Activated CD4-positive, alpha-beta T cell treated with anti-CD3 and anti-CD28 coated beads, Interleukin-2, amount 10 ng/mL, durations not matched to agents 24 days and 14 days (primary cell): Measurements from ENCODE around the gene KRTAP10-3. TPM values are rescaled to one million over a fixed set of nuclear protein-coding genes. Genes with fewer than 3 reads are reported as not detected.

Source experiments
- DNase-seq: peaks from one replicate; pipeline ENCODE4 v3.0.0; 2022
- H3K27ac Mint-ChIP-seq: one replicate; pipeline ENCODE4 v1.8.0; 2022; ENCODE audit warnings: mild to moderate bottlenecking, mixed read lengths
- H3K27me3 Mint-ChIP-seq: one replicate; pipeline ENCODE4 v1.8.0; 2022; ENCODE audit warnings: mixed read lengths
- H3K36me3 Mint-ChIP-seq: one replicate; pipeline ENCODE4 v1.8.0; 2022; ENCODE audit warnings: low read depth, mild to moderate bottlenecking, mixed read lengths
- H3K4me1 Mint-ChIP-seq: one replicate; pipeline ENCODE4 v1.8.0; 2021; ENCODE audit warnings: mixed read lengths
- H3K4me3 Mint-ChIP-seq: one replicate; pipeline ENCODE4 v1.8.0; 2022; ENCODE audit warnings: mild to moderate bottlenecking, moderate library complexity, mixed read lengths
- H3K9me3 Mint-ChIP-seq: one replicate; pipeline ENCODE4 v1.8.0; 2021; ENCODE audit warnings: mixed read lengths
- intact Hi-C: fragments of 100-400 bp; cut with micrococcal nuclease; formaldehyde crosslinking; loops from one replicate; pipeline ENCODE4 v1.15.1; 2023
- total RNA-seq: library from RNA; stranded (reverse); gene quantifications from 2 replicates; pipeline ENCODE4 v1.2.3, GENCODE V29; 2022

The KRTAP10-3 gene
- total RNA-seq, 1 donor from 2014 or later, result not detected

GRCh38 chr21:44511938-44512275 is 46.7 kb downstream of the KRTAP10-3 start:
- H3K27ac Mint-ChIP-seq, result no peak overlapping the region
- DNase-seq, result no peak
- no peaks in the 10 kb centered on the region for H3K4me1 Mint-ChIP-seq
- H3K9me3 Mint-ChIP-seq, result no peaks in the 10 kb centered on the region
- no peak overlapping the region for H3K4me3 Mint-ChIP-seq
- no peaks in the 10 kb centered on the region for H3K27me3 Mint-ChIP-seq
- intact Hi-C loops, result loop anchor here (2.0 to 10.0 kb wide), 2 partner anchors 223 to 363 kb away; no protein-coding TSS in a partner anchor
- H3K36me3 Mint-ChIP-seq, result no peaks in the 10 kb centered on the region

GRCh38 chr21:44511219-44511937 is 47.2 kb downstream of the KRTAP10-3 start:
- DNase-seq, result no peak
- no peaks in the 10 kb centered on the region for H3K36me3 Mint-ChIP-seq
- H3K27me3 Mint-ChIP-seq, result no peaks in the 10 kb centered on the region
- no peaks in the 10 kb centered on the region for H3K9me3 Mint-ChIP-seq
- H3K4me1 Mint-ChIP-seq, result no peaks in the 10 kb centered on the region
- intact Hi-C loops, result loop anchor here (2.0 to 10.0 kb wide), 2 partner anchors 223 to 363 kb away; no protein-coding TSS in a partner anchor
- no peak overlapping the region for H3K27ac Mint-ChIP-seq
- H3K4me3 Mint-ChIP-seq, result peak overlapping the region; percentile 15

- intact Hi-C loops, result loop anchor here (1.0 to 10.0 kb wide), 3 partner anchors 224 to 364 kb away; no protein-coding TSS in a partner anchor
- Mint-ChIP-seq H3K36me3 (no peaks in the 10 kb centered on the region), H3K4me3 (peak overlapping the region; percentile 15), H3K4me1 (no peaks in the 10 kb centered on the region), H3K27me3 (no peaks in the 10 kb centered on the region), H3K9me3 (no peaks in the 10 kb centered on the region), H3K27ac (no peak overlapping the region)
- DNase-seq, result peak; percentile 94
Measured at GRCh38 chr21:44510508-44511218, 47.9 kb downstream of the KRTAP10-3 start.

- H3K4me1 Mint-ChIP-seq, result no peaks in the 10 kb centered on the region
- no peak overlapping the region for H3K27ac Mint-ChIP-seq
- no peaks in the 10 kb centered on the region for H3K9me3 Mint-ChIP-seq
- no peaks in the 10 kb centered on the region for H3K27me3 Mint-ChIP-seq
- DNase-seq, result no peak
- no peak overlapping the region for H3K4me3 Mint-ChIP-seq
- intact Hi-C loops, result loop anchor here (1.0 to 10.0 kb wide), 3 partner anchors 225 to 365 kb away; no protein-coding TSS in a partner anchor
- H3K36me3 Mint-ChIP-seq, result no peaks in the 10 kb centered on the region
Measured at GRCh38 chr21:44510109-44510507, 48.5 kb downstream of the KRTAP10-3 start.

- no peak for DNase-seq
- H3K4me1 Mint-ChIP-seq, result no peaks in the 10 kb centered on the region
- H3K9me3 Mint-ChIP-seq, result no peaks in the 10 kb centered on the region
- no peaks in the 10 kb centered on the region for H3K36me3 Mint-ChIP-seq
- H3K27me3 Mint-ChIP-seq, result no peaks in the 10 kb centered on the region
- no peak overlapping the region for H3K27ac Mint-ChIP-seq
- intact Hi-C loops, result no loop called here
- no peak overlapping the region for H3K4me3 Mint-ChIP-seq
Measured at GRCh38 chr21:44509539-44509938, 49.1 kb downstream of the KRTAP10-3 start.

GRCh38 chr21:44508711-44509445 is 49.7 kb downstream of the KRTAP10-3 start:
- Mint-ChIP-seq H3K9me3 (no peaks in the 10 kb centered on the region), H3K27me3 (no peaks in the 10 kb centered on the region), H3K36me3 (no peaks in the 10 kb centered on the region), H3K4me1 (peaks cover 4% of the 10 kb centered on the region), H3K4me3 (no peak overlapping the region), H3K27ac (no peak overlapping the region)
- intact Hi-C loops, result no loop called here
- no peak for DNase-seq

GRCh38 chr21:44508426-44508710 is 50.2 kb downstream of the KRTAP10-3 start:
- intact Hi-C loops, result no loop called here
- Mint-ChIP-seq H3K27ac (no peak overlapping the region), H3K36me3 (no peaks in the 10 kb centered on the region), H3K9me3 (no peaks in the 10 kb centered on the region), H3K4me3 (no peak overlapping the region), H3K27me3 (no peaks in the 10 kb centered on the region), H3K4me1 (peaks cover 4% of the 10 kb centered on the region)
- DNase-seq, result no peak

Other genes with a start within 250 kb of the KRTAP10-3 start
- gene CFAP410, start 219.4 kb downstream of the KRTAP10-3 start, total RNA-seq, result 15.1 and 18.5 TPM in 2 replicates
- 9.1 and 9.8 TPM in 2 replicates for gene TRPM2, start 205.2 kb downstream of the KRTAP10-3 start, total RNA-seq
- gene LRRC3, start 103.3 kb downstream of the KRTAP10-3 start, total RNA-seq, result 2.3 and 2.4 TPM in 2 replicates
- not detected in 2 replicates for gene KRTAP10-1, start 18.6 kb downstream of the KRTAP10-3 start, total RNA-seq
- gene KRTAP10-2, start 7.3 kb downstream of the KRTAP10-3 start, total RNA-seq, result not detected in 2 replicates
- gene KRTAP10-4, start 14.9 kb upstream of the KRTAP10-3 start, total RNA-seq, result not detected in 2 replicates
- gene KRTAP10-5, start 21.8 kb upstream of the KRTAP10-3 start, total RNA-seq, result not detected in 2 replicates
- not detected in 2 replicates for gene KRTAP10-6, start 33.7 kb upstream of the KRTAP10-3 start, total RNA-seq
- not detected in 2 replicates for gene KRTAP10-7, start 41.8 kb upstream of the KRTAP10-3 start, total RNA-seq
- not detected in 2 replicates for gene KRTAP10-8, start 53.3 kb upstream of the KRTAP10-3 start, total RNA-seq
- not detected in 2 replicates for gene KRTAP10-9, start 68.3 kb upstream of the KRTAP10-3 start, total RNA-seq
- not detected in 2 replicates for gene KRTAP10-10, start 78.6 kb upstream of the KRTAP10-3 start, total RNA-seq
- not detected in 2 replicates for gene KRTAP10-11, start 87.6 kb upstream of the KRTAP10-3 start, total RNA-seq
- gene KRTAP12-4, start 95.9 kb upstream of the KRTAP10-3 start, total RNA-seq, result not detected in 2 replicates
- gene KRTAP12-3, start 99.1 kb upstream of the KRTAP10-3 start, total RNA-seq, result not detected in 2 replicates
- gene KRTAP12-2, start 108.1 kb upstream of the KRTAP10-3 start, total RNA-seq, result not detected in 2 replicates
- not detected in 2 replicates for gene KRTAP12-1, start 123.4 kb upstream of the KRTAP10-3 start, total RNA-seq
- gene KRTAP10-12, start 138.4 kb upstream of the KRTAP10-3 start, total RNA-seq, result not detected in 2 replicates
- not detected in 2 replicates for gene TSPEAR, start 152.8 kb upstream of the KRTAP10-3 start, total RNA-seq
- gene UBE2G2, start 243.0 kb upstream of the KRTAP10-3 start, total RNA-seq, result 143 and 148 TPM in 2 replicates